ENCODE results near the gene FCER1G. TPM values are rescaled to one million over a fixed set of nuclear protein-coding genes. Genes with fewer than 3 reads are reported as not detected.
"Not testable (repeated sequence)": the region's sequence is repeated elsewhere in the genome, so short reads cannot be mapped to it uniquely, and the experiment has no call there.

FCER1G gene
- total and polyA plus RNA-seq, 4 donors, result 14.5 to 18.7 (median 16.7) TPM

GRCh38 chr1:161241682-161242081, 26.6 kb downstream of the FCER1G start:
- Histone ChIP-seq H3K4me1 (ENCODE audit: control insufficient read depth, insufficient read depth, low read length) (no peaks in the 10 kb centered on the region), H3K27me3 (ENCODE audit: control insufficient read depth, insufficient read depth, low read length) (no peaks in the 10 kb centered on the region), H3K4me3 (ENCODE audit: low read depth, low read length) (no peak overlapping the region), H3K9me3 (ENCODE audit: control insufficient read depth, insufficient read depth, low read length) (no peaks in the 10 kb centered on the region), H3K36me3 (ENCODE audit: control insufficient read depth, insufficient read depth, low read length) (no peaks in the 10 kb centered on the region), H3K27ac (ENCODE audit: low read depth, low read length) (no peak overlapping the region)
- 77% methylated on average over 3 of the region's 3 CpGs for WGBS (ENCODE audit: insufficient coverage)
- no peak for DNase-seq (ENCODE audit: low read depth in 4 of 6, low spot score in 6 of 6)

GRCh38 chr1:161242313-161242712, 27.2 kb downstream of the FCER1G start:
- H3K9me3 ChIP-seq (ENCODE audit: control insufficient read depth, insufficient read depth, low read length), result no peaks in the 10 kb centered on the region
- 100% methylated on average over 1 of the region's 2 CpGs for WGBS (ENCODE audit: insufficient coverage)
- no peak for DNase-seq (ENCODE audit: low read depth in 4 of 6, low spot score in 6 of 6)
- H3K36me3 ChIP-seq (ENCODE audit: control insufficient read depth, insufficient read depth, low read length), result no peaks in the 10 kb centered on the region
- no peaks in the 10 kb centered on the region for H3K4me1 ChIP-seq (ENCODE audit: control insufficient read depth, insufficient read depth, low read length)
- H3K27ac ChIP-seq (ENCODE audit: low read depth, low read length), result no peak overlapping the region
- no peaks in the 10 kb centered on the region for H3K27me3 ChIP-seq (ENCODE audit: control insufficient read depth, insufficient read depth, low read length)
- H3K4me3 ChIP-seq (ENCODE audit: low read depth, low read length), result no peak overlapping the region

GRCh38 chr1:161244888-161245287, 29.8 kb downstream of the FCER1G start:
- Histone ChIP-seq H3K36me3 (ENCODE audit: control insufficient read depth, insufficient read depth, low read length) (no peaks in the 10 kb centered on the region), H3K4me3 (ENCODE audit: low read depth, low read length) (no peak overlapping the region), H3K27ac (ENCODE audit: low read depth, low read length) (no peak overlapping the region), H3K4me1 (ENCODE audit: control insufficient read depth, insufficient read depth, low read length) (no peaks in the 10 kb centered on the region), H3K9me3 (ENCODE audit: control insufficient read depth, insufficient read depth, low read length) (no peaks in the 10 kb centered on the region), H3K27me3 (ENCODE audit: control insufficient read depth, insufficient read depth, low read length) (no peaks in the 10 kb centered on the region)
- WGBS (ENCODE audit: insufficient coverage), result 86% methylated on average over 4 of the region's 4 CpGs
- no peak for DNase-seq (ENCODE audit: low read depth in 4 of 6, low spot score in 6 of 6)

- 71% methylated on average over 5 of the region's 5 CpGs for WGBS (ENCODE audit: insufficient coverage)
- H3K4me3 ChIP-seq (ENCODE audit: low read depth, low read length); H3K27me3 ChIP-seq (ENCODE audit: control insufficient read depth, insufficient read depth, low read length); H3K9me3 ChIP-seq (ENCODE audit: control insufficient read depth, insufficient read depth, low read length); H3K27ac ChIP-seq (ENCODE audit: low read depth, low read length); DNase-seq (ENCODE audit: low read depth in 4 of 6, low spot score in 6 of 6); H3K4me1 ChIP-seq (ENCODE audit: control insufficient read depth, insufficient read depth, low read length); H3K36me3 ChIP-seq (ENCODE audit: control insufficient read depth, insufficient read depth, low read length): not testable (repeated sequence)
Observed at GRCh38 chr1:161250100-161250499, 35.0 kb downstream of the FCER1G start.

GRCh38 chr1:161250829-161251228, 35.7 kb downstream of the FCER1G start:
- no peaks in the 10 kb centered on the region for H3K9me3 ChIP-seq (ENCODE audit: control insufficient read depth, insufficient read depth, low read length)
- WGBS (ENCODE audit: insufficient coverage), result 63% methylated on average over 6 of the region's 7 CpGs

GRCh38 chr1:161251579-161251978, 36.5 kb downstream of the FCER1G start:
- no peak for DNase-seq (ENCODE audit: low read depth in 4 of 6, low spot score in 6 of 6)
- no peak overlapping the region for H3K27ac ChIP-seq (ENCODE audit: low read depth, low read length)
- H3K36me3 ChIP-seq (ENCODE audit: control insufficient read depth, insufficient read depth, low read length), result no peaks in the 10 kb centered on the region
- H3K9me3 ChIP-seq (ENCODE audit: control insufficient read depth, insufficient read depth, low read length), result no peaks in the 10 kb centered on the region
- H3K27me3 ChIP-seq (ENCODE audit: control insufficient read depth, insufficient read depth, low read length), result no peaks in the 10 kb centered on the region
- H3K4me1 ChIP-seq (ENCODE audit: control insufficient read depth, insufficient read depth, low read length), result no peaks in the 10 kb centered on the region
- WGBS (ENCODE audit: insufficient coverage), result 64% methylated on average over 5 of the region's 8 CpGs
- no peak overlapping the region for H3K4me3 ChIP-seq (ENCODE audit: low read depth, low read length)

More at GRCh38 chr1:161250829-161251228, 35.7 kb downstream of the FCER1G start:
- H3K27ac ChIP-seq (ENCODE audit: low read depth, low read length), result no peak overlapping the region
- no peak for DNase-seq (ENCODE audit: low read depth in 4 of 6, low spot score in 6 of 6)
- H3K4me3 ChIP-seq (ENCODE audit: low read depth, low read length), result no peak overlapping the region
- H3K36me3 ChIP-seq (ENCODE audit: control insufficient read depth, insufficient read depth, low read length), result no peaks in the 10 kb centered on the region
- H3K27me3 ChIP-seq (ENCODE audit: control insufficient read depth, insufficient read depth, low read length), result no peaks in the 10 kb centered on the region
- H3K4me1 ChIP-seq (ENCODE audit: control insufficient read depth, insufficient read depth, low read length), result no peaks in the 10 kb centered on the region

- H3K4me3 ChIP-seq (ENCODE audit: low read depth, low read length); DNase-seq (ENCODE audit: low read depth in 4 of 6, low spot score in 6 of 6); H3K27me3 ChIP-seq (ENCODE audit: control insufficient read depth, insufficient read depth, low read length); H3K27ac ChIP-seq (ENCODE audit: low read depth, low read length); H3K9me3 ChIP-seq (ENCODE audit: control insufficient read depth, insufficient read depth, low read length); H3K36me3 ChIP-seq (ENCODE audit: control insufficient read depth, insufficient read depth, low read length); H3K4me1 ChIP-seq (ENCODE audit: control insufficient read depth, insufficient read depth, low read length): not testable (repeated sequence)
- WGBS (ENCODE audit: insufficient coverage), result no CpG with 5 or more reads among the region's 5 CpGs
Observed at GRCh38 chr1:161255302-161255701, 40.2 kb downstream of the FCER1G start.

- DNase-seq (ENCODE audit: low read depth in 4 of 6, low spot score in 6 of 6); H3K27ac ChIP-seq (ENCODE audit: low read depth, low read length); H3K9me3 ChIP-seq (ENCODE audit: control insufficient read depth, insufficient read depth, low read length); H3K27me3 ChIP-seq (ENCODE audit: control insufficient read depth, insufficient read depth, low read length); H3K36me3 ChIP-seq (ENCODE audit: control insufficient read depth, insufficient read depth, low read length); H3K4me3 ChIP-seq (ENCODE audit: low read depth, low read length): not testable (repeated sequence)
- WGBS (ENCODE audit: insufficient coverage), result 100% methylated on average over 1 of the region's 4 CpGs
- peaks cover 11% of the 10 kb centered on the region for H3K4me1 ChIP-seq (ENCODE audit: control insufficient read depth, insufficient read depth, low read length)
Observed at GRCh38 chr1:161255955-161256520, 40.9 kb downstream of the FCER1G start.

GRCh38 chr1:161257109-161257508, 42.0 kb downstream of the FCER1G start:
- peaks cover 13% of the 10 kb centered on the region for H3K4me1 ChIP-seq (ENCODE audit: control insufficient read depth, insufficient read depth, low read length)
- not testable (repeated sequence) for H3K36me3 ChIP-seq (ENCODE audit: control insufficient read depth, insufficient read depth, low read length); H3K27me3 ChIP-seq (ENCODE audit: control insufficient read depth, insufficient read depth, low read length); H3K27ac ChIP-seq (ENCODE audit: low read depth, low read length); H3K4me3 ChIP-seq (ENCODE audit: low read depth, low read length); DNase-seq (ENCODE audit: low read depth in 4 of 6, low spot score in 6 of 6); H3K9me3 ChIP-seq (ENCODE audit: control insufficient read depth, insufficient read depth, low read length)
- WGBS (ENCODE audit: insufficient coverage), result 95% methylated on average over 4 of the region's 5 CpGs

GRCh38 chr1:161258439-161259344, 43.6 kb downstream of the FCER1G start, which contains the start of gene PCP4L1:
Gene PCP4L1, plus strand, starts transcription at chr1:161258745. Its CDS starts 230 bp downstream, at chr1:161258975.
- Histone ChIP-seq H3K27ac (ENCODE audit: low read depth, low read length) (no peak within 1 kb of the TSS), H3K36me3 (ENCODE audit: control insufficient read depth, insufficient read depth, low read length) (no peaks in the 10 kb centered on the region), H3K27me3 (ENCODE audit: control insufficient read depth, insufficient read depth, low read length) (peaks cover 10% of the 10 kb centered on the region), H3K9me3 (ENCODE audit: control insufficient read depth, insufficient read depth, low read length) (no peaks in the 10 kb centered on the region), H3K4me1 (ENCODE audit: control insufficient read depth, insufficient read depth, low read length) (peaks cover 13% of the 10 kb centered on the region), H3K4me3 (ENCODE audit: low read depth, low read length) (peak within 1 kb of the TSS; percentile 56)
- under 1% methylated on average over 55 of the region's 62 CpGs for WGBS (ENCODE audit: insufficient coverage)
- peak; percentile 69 to 98 (median 80) for DNase-seq (ENCODE audit: low read depth in 4 of 6, low spot score in 6 of 6)

Data from spinal cord (tissue), 10 donors.